ENCODE data around the gene CCDC150.
A peak's percentile ranks its signal among the peaks of the same experiment; 100 is the strongest.
"Not testable (repeated sequence)": the region's sequence is repeated elsewhere in the genome, so short reads cannot be mapped to it uniquely, and the experiment has no call there.

Gene CCDC150

GRCh38 chr2:196607073-196607472 is 32.4 kb upstream of the CCDC150 start:
- no peak for TF ChIP-seq CTCF (IDR thresholded peaks at IDR 0.05; ENCODE audit: low read depth, low read length)
- peak; percentile 73 for DNase-seq (ENCODE audit: extremely low read depth, low read depth)

GRCh38 chr2:196607896-196608295 is 31.6 kb upstream of the CCDC150 start:
- DNase-seq (ENCODE audit: extremely low read depth, low read depth), result not testable (repeated sequence)

GRCh38 chr2:196609806-196610205 is 29.7 kb upstream of the CCDC150 start:
- TF ChIP-seq CTCF (IDR thresholded peaks at IDR 0.05; ENCODE audit: low read depth, low read length), result no peak
- DNase-seq (ENCODE audit: extremely low read depth, low read depth), result no peak

GRCh38 chr2:196610796-196611195 is 28.7 kb upstream of the CCDC150 start:
- no peak for DNase-seq (ENCODE audit: extremely low read depth, low read depth)
- no peak for TF ChIP-seq CTCF (IDR thresholded peaks at IDR 0.05; ENCODE audit: low read depth, low read length)

- no peak for DNase-seq (ENCODE audit: extremely low read depth, low read depth)
- TF ChIP-seq CTCF (IDR thresholded peaks at IDR 0.05; ENCODE audit: low read depth, low read length), result no peak
Observed at GRCh38 chr2:196613302-196613701, 26.2 kb upstream of the CCDC150 start.

GRCh38 chr2:196617430-196617829 is 22.1 kb upstream of the CCDC150 start:
- no peak for TF ChIP-seq CTCF (IDR thresholded peaks at IDR 0.05; ENCODE audit: low read depth, low read length)
- no peak for DNase-seq (ENCODE audit: extremely low read depth, low read depth)

GRCh38 chr2:196618661-196619060 is 20.9 kb upstream of the CCDC150 start:
- no peak for TF ChIP-seq CTCF (IDR thresholded peaks at IDR 0.05; ENCODE audit: low read depth, low read length)
- DNase-seq (ENCODE audit: extremely low read depth, low read depth), result no peak

GRCh38 chr2:196630531-196630930 is 9.0 kb upstream of the CCDC150 start:
- no peak for TF ChIP-seq CTCF (IDR thresholded peaks at IDR 0.05; ENCODE audit: low read depth, low read length)
- no peak for DNase-seq (ENCODE audit: extremely low read depth, low read depth)
